GM23338 (cell line): ENCODE results near the gene DOCK4. TPM values are rescaled to one million over a fixed set of nuclear protein-coding genes. Genes with fewer than 3 reads are reported as not detected.

Experiments used
- ATAC-seq: fragments of 200-7000 bp; cut with Tn5 transposase; 3 replicates; pipeline ENCODE4 v1.9.1; 2020
- DNase-seq: peaks from one replicate; pipeline ENCODE4 v3.0.0-alpha.2; 2015; ENCODE audit warnings: low spot score
- H2AFZ ChIP-seq: fragments of 200-600 bp; sonication (generic); 2 replicates; pipeline ENCODE4 v1.8.0; 2016; ENCODE audit warnings: antibody characterized with exemption, mild to moderate bottlenecking, moderate library complexity
- H3F3A ChIP-seq: fragments of 200-600 bp; sonication (generic); replicated peaks from 2 replicates; pipeline ENCODE4 v1.8.0; 2017; ENCODE audit warnings: antibody characterized with exemption, mixed run types, low read depth
- H3K27ac ChIP-seq: fragments of 200-600 bp; sonication (generic); 2 replicates; pipeline ENCODE4 v1.6.1; 2016; ENCODE audit warnings: low read depth
- H3K27me3 ChIP-seq: fragments of 200-600 bp; sonication (generic); 2 replicates; pipeline ENCODE4 v1.8.0; 2016; ENCODE audit warnings: mild to moderate bottlenecking, mixed run types, moderate library complexity; ENCODE audit not compliant: insufficient read depth
- H3K36me3 ChIP-seq: fragments of 200-600 bp; sonication (generic); 2 replicates; pipeline ENCODE4 v1.8.0; 2016; ENCODE audit warnings: mild to moderate bottlenecking; ENCODE audit not compliant: insufficient read depth
- H3K4me1 ChIP-seq: fragments of 200-600 bp; sonication (generic); 2 replicates; pipeline ENCODE4 v1.8.0; 2016; ENCODE audit warnings: mild to moderate bottlenecking, moderate library complexity; ENCODE audit not compliant: insufficient read depth
- H3K4me2 ChIP-seq: fragments of 200-600 bp; sonication (generic); 2 replicates; pipeline ENCODE4 v1.7.1; 2017; ENCODE audit warnings: mixed run types
- H3K4me3 ChIP-seq: fragments of 200-600 bp; sonication (generic); 2 replicates; pipeline ENCODE4 v1.6.1; 2016; ENCODE audit warnings: mixed run types
- H3K79me2 ChIP-seq: fragments of 200-600 bp; sonication (generic); replicated peaks from 2 replicates; pipeline ENCODE4 v1.8.0; 2017; ENCODE audit warnings: mild to moderate bottlenecking; ENCODE audit not compliant: insufficient read depth
- H3K9me2 ChIP-seq: fragments of 200-600 bp; sonication (generic); 2 replicates; pipeline ENCODE4 v1.8.0; 2017; ENCODE audit not compliant: insufficient read depth
- H4K20me1 ChIP-seq: fragments of 200-600 bp; sonication (generic); replicated peaks from 2 replicates; pipeline ENCODE4 v1.8.0; 2017; ENCODE audit warnings: mild to moderate bottlenecking; ENCODE audit not compliant: insufficient read depth
- H3K27ac Mint-ChIP-seq: 2 replicates; pipeline ENCODE4 v1.8.0; 2020; ENCODE audit warnings: inconsistent platforms, mild to moderate bottlenecking, moderate library complexity, mixed read lengths
- H3K27me3 Mint-ChIP-seq: 3 replicates; pipeline ENCODE4 v1.8.0; 2022; ENCODE audit warnings: low read depth, mild to moderate bottlenecking, moderate library complexity, mixed read lengths, inconsistent platforms; ENCODE audit not compliant: insufficient read depth, poor library complexity
- H3K36me3 Mint-ChIP-seq: 3 replicates; pipeline ENCODE4 v1.8.0; 2021; ENCODE audit warnings: low read depth, mild to moderate bottlenecking, inconsistent platforms, moderate library complexity, mixed read lengths
- H3K4me1 Mint-ChIP-seq: 3 replicates; pipeline ENCODE4 v1.8.0; 2020; ENCODE audit warnings: mild to moderate bottlenecking, inconsistent platforms, mixed read lengths
- H3K4me3 Mint-ChIP-seq: 3 replicates; pipeline ENCODE4 v1.8.0; 2021; ENCODE audit warnings: moderate library complexity, mild to moderate bottlenecking, inconsistent platforms, mixed read lengths
- H3K9me3 Mint-ChIP-seq: 3 replicates; pipeline ENCODE4 v1.8.0; 2020; ENCODE audit warnings: moderate library complexity, mild to moderate bottlenecking, inconsistent platforms, mixed read lengths
- EZH2phosphoT487 ChIP-seq: fragments of 200-600 bp; sonication (generic); IDR thresholded peaks from one replicate; pipeline ENCODE4 v1.8.1; 2018; ENCODE audit warnings: antibody characterized with exemption; ENCODE audit not compliant: unreplicated experiment
- JUNB ChIP-seq: IDR thresholded peaks from one replicate; pipeline ENCODE4 v1.6.1; 2016; ENCODE audit warnings: antibody characterized with exemption; ENCODE audit not compliant: unreplicated experiment
- NANOG ChIP-seq: IDR thresholded peaks from 2 replicates; pipeline ENCODE4 v1.6.1; 2016; ENCODE audit warnings: antibody characterized with exemption, borderline replicate concordance
- POLR2AphosphoS5 ChIP-seq: IDR thresholded peaks from 2 replicates; pipeline ENCODE4 v1.6.1; 2016; ENCODE audit warnings: antibody characterized with exemption, low read depth
- polyA plus RNA-seq: library from polyadenylated mRNA; unstranded; fragments of >200 nt; fragmentation: Nextera tagmentation; extraction: Ambion mirVana; gene quantifications from 2 replicates; pipeline ENCODE4 v1.2.1, GENCODE V29; 2016
- total RNA-seq: library from RNA; depleted of rRNA; stranded (reverse); fragments of >200 nt; shearing (Covaris generic); gene quantifications from 2 replicates; pipeline ENCODE4 v1.2.3, GENCODE V29; 2014
- TF ChIP-seq, protein P1 (sequence below): IDR thresholded peaks from one replicate; pipeline ENCODE4 v1.6.1; 2018; ENCODE audit warnings: antibody characterized with exemption; ENCODE audit not compliant: unreplicated experiment
- TF ChIP-seq, protein P2 (sequence below): fragments of 250-450 bp; sonication (Bioruptor Pico); IDR thresholded peaks from 2 replicates; pipeline ENCODE4 v1.5.0; 2020; ENCODE audit warnings: mild to moderate bottlenecking, moderate library complexity

Gene DOCK4
- total and polyA plus RNA-seq, 2 experiments from 2014 or later = 6.3 to 33.8 TPM

DNA sequence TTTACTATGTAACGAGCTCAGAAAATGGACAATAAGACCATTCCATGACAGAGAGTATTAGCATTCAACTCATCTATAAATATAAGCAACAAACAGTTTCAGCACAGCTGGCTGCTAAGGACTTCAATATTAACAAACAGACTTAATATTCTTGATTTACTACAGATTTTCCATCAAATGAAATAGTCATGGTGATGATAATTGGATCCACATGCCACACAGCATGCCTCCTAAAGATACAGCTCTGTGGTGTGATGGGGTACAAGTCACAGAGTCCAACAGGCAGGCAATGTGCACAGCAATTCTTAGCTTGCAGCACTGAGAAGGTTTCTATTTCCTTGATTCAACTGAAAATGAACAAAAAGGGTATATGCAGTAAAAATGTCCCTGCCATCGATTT is 54.0 kb downstream of the DOCK4 start (continued):
- TF ChIP-seq, protein P1, sequence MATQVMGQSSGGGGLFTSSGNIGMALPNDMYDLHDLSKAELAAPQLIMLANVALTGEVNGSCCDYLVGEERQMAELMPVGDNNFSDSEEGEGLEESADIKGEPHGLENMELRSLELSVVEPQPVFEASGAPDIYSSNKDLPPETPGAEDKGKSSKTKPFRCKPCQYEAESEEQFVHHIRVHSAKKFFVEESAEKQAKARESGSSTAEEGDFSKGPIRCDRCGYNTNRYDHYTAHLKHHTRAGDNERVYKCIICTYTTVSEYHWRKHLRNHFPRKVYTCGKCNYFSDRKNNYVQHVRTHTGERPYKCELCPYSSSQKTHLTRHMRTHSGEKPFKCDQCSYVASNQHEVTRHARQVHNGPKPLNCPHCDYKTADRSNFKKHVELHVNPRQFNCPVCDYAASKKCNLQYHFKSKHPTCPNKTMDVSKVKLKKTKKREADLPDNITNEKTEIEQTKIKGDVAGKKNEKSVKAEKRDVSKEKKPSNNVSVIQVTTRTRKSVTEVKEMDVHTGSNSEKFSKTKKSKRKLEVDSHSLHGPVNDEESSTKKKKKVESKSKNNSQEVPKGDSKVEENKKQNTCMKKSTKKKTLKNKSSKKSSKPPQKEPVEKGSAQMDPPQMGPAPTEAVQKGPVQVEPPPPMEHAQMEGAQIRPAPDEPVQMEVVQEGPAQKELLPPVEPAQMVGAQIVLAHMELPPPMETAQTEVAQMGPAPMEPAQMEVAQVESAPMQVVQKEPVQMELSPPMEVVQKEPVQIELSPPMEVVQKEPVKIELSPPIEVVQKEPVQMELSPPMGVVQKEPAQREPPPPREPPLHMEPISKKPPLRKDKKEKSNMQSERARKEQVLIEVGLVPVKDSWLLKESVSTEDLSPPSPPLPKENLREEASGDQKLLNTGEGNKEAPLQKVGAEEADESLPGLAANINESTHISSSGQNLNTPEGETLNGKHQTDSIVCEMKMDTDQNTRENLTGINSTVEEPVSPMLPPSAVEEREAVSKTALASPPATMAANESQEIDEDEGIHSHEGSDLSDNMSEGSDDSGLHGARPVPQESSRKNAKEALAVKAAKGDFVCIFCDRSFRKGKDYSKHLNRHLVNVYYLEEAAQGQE = no peak

DNA sequence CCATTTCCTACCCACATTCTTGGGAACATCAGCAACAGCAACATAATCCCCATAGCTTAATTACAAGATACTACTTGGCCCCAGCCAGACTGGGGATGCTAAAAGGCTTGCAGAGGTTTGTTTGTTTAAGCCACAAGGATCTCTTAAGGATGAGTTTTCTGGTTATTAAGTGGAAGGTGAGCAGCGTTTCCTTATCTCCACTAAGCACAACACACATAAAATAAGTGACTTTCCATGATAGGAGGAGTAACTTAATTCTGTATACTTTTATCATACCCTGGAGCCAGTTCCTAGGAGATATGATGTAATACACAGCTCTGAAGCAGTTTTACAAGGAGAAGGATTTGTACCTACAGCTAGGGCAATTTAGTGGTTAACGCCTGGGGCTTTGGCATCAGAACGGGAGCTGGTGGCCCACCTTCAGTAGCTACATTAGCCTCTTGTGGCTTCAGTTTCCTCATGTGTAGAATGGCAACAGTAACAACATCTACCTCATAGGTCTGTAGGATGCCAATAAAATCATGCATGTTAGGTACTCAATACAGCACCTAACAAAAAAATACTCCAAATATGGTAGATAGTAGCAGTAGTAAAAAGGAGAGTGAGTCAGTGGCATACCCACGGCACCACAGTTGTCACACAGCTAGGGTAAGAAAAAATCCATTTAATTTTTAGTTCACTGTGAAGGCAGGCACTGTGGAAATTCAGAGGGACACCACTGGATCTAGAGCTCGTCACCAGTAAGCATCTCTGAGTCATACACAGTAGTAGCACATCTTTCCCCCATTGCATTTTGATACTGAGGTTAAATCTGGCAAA is 55.2 kb downstream of the DOCK4 start:
- no peak for DNase-seq
- Histone ChIP-seq H3F3A (0 out of 2 replicates have a peak, but pooled peaks cover 2% of the 10 kb centered on the region), H3K79me2 (peaks cover 63% of the 10 kb centered on the region), H3K36me3 (no peaks in the 10 kb centered on the region), H3K27me3 (no peaks in the 10 kb centered on the region), H4K20me1 (no peaks in the 10 kb centered on the region), H3K4me3 (no peak overlapping the region), H2AFZ (no peak overlapping the region), H3K4me1 (peaks cover 22% of the 10 kb centered on the region), H3K27ac (no peak overlapping the region), H3K9me2 (no peaks in the 10 kb centered on the region), H3K4me2 (no peak overlapping the region)
- H3K27ac Mint-ChIP-seq = no peak overlapping the region
- TF ChIP-seq JUNB (no peak), NANOG (no peak), POLR2AphosphoS5 (no peak), EZH2phosphoT487 (no peak)
- TF ChIP-seq, protein P2, sequence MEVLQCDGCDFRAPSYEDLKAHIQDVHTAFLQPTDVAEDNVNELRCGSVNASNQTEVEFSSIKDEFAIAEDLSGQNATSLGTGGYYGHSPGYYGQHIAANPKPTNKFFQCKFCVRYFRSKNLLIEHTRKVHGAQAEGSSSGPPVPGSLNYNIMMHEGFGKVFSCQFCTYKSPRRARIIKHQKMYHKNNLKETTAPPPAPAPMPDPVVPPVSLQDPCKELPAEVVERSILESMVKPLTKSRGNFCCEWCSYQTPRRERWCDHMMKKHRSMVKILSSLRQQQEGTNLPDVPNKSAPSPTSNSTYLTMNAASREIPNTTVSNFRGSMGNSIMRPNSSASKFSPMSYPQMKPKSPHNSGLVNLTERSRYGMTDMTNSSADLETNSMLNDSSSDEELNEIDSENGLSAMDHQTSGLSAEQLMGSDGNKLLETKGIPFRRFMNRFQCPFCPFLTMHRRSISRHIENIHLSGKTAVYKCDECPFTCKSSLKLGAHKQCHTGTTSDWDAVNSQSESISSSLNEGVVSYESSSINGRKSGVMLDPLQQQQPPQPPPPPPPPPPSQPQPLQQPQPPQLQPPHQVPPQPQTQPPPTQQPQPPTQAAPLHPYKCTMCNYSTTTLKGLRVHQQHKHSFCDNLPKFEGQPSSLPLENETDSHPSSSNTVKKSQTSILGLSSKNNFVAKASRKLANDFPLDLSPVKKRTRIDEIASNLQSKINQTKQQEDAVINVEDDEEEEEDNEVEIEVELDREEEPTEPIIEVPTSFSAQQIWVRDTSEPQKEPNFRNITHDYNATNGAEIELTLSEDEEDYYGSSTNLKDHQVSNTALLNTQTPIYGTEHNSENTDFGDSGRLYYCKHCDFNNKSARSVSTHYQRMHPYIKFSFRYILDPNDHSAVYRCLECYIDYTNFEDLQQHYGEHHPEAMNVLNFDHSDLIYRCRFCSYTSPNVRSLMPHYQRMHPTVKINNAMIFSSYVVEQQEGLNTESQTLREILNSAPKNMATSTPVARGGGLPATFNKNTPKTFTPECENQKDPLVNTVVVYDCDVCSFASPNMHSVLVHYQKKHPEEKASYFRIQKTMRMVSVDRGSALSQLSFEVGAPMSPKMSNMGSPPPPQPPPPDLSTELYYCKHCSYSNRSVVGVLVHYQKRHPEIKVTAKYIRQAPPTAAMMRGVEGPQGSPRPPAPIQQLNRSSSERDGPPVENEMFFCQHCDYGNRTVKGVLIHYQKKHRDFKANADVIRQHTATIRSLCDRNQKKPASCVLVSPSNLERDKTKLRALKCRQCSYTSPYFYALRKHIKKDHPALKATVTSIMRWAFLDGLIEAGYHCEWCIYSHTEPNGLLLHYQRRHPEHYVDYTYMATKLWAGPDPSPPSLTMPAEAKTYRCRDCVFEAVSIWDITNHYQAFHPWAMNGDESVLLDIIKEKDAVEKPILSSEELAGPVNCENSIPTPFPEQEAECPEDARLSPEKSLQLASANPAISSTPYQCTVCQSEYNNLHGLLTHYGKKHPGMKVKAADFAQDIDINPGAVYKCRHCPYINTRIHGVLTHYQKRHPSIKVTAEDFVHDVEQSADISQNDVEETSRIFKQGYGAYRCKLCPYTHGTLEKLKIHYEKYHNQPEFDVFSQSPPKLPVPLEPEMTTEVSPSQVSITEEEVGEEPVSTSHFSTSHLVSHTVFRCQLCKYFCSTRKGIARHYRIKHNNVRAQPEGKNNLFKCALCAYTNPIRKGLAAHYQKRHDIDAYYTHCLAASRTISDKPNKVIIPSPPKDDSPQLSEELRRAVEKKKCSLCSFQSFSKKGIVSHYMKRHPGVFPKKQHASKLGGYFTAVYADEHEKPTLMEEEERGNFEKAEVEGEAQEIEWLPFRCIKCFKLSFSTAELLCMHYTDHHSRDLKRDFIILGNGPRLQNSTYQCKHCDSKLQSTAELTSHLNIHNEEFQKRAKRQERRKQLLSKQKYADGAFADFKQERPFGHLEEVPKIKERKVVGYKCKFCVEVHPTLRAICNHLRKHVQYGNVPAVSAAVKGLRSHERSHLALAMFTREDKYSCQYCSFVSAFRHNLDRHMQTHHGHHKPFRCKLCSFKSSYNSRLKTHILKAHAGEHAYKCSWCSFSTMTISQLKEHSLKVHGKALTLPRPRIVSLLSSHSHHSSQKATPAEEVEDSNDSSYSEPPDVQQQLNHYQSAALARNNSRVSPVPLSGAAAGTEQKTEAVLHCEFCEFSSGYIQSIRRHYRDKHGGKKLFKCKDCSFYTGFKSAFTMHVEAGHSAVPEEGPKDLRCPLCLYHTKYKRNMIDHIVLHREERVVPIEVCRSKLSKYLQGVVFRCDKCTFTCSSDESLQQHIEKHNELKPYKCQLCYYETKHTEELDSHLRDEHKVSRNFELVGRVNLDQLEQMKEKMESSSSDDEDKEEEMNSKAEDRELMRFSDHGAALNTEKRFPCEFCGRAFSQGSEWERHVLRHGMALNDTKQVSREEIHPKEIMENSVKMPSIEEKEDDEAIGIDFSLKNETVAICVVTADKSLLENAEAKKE (CRISPR knock-in tag) = no peak
- TF ChIP-seq, protein P1 = no peak
- no peak overlapping the region for H3K4me3 Mint-ChIP-seq
- H3K36me3 Mint-ChIP-seq = no peaks in the 10 kb centered on the region
- H3K9me3 Mint-ChIP-seq = no peaks in the 10 kb centered on the region
- no peaks in the 10 kb centered on the region for H3K27me3 Mint-ChIP-seq
- ATAC-seq = no peak
- H3K4me1 Mint-ChIP-seq = peaks cover 31% of the 10 kb centered on the region
